CD4-positive, alpha-beta T cell treated with Interleukin-17A for 1 hour (primary cell): ENCODE results near the gene IFITM2.
"Not testable (repeated sequence)": the region's sequence is repeated elsewhere in the genome, so short reads cannot be mapped to it uniquely, and the experiment has no call there.

ENCODE experiments used
- DNase-seq: peaks from one replicate; pipeline ENCODE4 v3.0.0-alpha.2; 2020

The IFITM2 gene

DNA sequence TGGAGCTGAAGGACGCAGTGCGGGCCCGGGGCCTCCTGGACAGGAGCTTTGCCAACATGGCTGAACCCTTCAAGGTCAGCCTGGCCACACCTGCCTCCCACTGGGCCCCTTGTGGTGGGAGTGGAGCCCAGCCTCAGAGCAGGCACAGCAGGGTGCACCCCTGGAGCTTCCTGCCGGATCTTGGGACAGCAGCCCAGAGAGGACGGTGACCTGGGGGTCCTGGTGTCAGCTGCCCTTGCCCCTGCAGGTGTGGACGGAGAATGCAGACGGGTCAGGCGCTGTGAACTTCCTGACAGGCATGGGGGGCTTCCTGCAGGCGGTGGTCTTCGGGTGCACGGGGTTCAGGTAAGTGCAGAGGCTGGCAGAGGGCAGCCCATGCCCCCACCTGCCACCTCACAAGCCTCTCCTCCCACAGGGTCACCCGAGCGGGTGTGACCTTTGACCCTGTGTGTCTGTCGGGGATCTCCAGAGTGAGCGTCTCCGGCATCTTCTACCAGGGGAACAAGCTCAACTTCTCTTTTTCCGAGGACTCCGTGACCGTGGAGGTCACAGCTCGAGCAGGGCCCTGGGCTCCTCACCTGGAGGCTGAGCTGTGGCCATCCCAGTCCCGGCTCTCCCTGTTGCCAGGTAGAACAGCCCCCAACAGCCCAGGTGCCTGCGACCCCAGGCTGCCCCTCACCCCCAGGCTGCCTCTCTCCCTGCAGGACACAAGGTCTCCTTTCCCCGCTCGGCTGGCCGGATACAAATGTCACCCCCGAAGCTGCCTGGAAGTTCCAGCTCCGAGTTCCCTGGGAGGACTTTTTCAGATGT lies 13.6 kb upstream of the IFITM2 start:
- no peak for DNase-seq

DNA sequence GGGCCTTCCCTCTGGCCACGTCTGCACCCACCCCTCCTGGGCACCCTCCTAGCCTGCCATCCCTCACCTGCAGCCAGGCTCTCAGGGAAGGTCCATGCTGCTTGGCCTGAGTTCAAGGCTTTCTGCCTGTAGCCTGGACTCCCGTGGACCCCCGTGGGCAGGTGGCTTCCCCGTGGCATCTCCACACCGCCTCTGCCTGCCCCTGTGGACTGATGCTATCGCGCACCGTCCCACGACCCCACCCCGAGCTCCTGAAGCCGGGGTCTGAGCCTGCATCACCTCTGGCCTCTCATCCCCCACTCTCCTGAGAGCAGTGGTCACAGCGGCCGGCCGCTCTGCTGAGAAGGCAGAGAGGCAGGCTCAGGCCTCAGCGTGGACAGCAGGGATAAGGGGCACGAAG lies 12.8 kb upstream of the IFITM2 start:
- no peak for DNase-seq

DNA sequence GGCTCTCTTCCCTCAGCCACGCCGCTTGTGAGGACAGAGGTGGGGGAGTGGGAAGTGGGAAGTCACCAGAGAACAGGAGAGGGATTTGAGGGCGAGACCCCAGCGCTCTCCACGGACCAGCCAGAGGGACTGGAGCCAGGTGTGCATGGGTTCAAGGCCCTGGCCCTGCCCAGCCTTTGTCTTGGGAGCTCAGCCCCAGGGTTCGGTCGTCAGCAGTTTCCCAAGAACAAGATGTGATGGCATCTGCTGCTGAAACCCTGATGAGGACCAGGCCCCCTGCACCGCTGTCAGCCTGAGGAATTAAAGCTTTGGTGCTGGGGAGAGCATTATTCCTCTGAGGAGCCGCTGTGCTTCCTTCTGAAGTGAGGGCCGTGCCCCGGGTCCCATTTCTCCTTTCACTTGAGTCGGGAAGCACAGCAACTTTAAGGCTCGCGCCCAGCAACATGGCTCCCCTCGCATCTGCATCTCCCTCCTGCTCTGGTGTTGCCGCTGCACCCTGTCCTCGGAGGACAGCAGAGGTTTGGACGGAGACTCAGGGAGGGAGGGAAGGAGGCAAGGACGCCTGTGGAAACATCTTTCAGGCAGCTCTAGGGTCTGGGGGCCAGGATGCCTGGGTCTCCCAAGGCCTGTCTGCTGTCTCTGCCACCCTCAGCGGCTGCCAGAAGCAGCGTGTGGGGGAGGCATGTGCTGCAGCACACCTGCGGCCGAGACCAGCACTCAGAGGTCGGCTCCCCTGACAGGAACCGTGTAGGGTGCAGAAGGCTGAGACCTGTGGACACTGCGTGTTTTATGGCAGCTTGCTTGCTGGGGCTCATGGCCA lies 12.1 kb upstream of the IFITM2 start:
- DNase-seq: no peak

DNA sequence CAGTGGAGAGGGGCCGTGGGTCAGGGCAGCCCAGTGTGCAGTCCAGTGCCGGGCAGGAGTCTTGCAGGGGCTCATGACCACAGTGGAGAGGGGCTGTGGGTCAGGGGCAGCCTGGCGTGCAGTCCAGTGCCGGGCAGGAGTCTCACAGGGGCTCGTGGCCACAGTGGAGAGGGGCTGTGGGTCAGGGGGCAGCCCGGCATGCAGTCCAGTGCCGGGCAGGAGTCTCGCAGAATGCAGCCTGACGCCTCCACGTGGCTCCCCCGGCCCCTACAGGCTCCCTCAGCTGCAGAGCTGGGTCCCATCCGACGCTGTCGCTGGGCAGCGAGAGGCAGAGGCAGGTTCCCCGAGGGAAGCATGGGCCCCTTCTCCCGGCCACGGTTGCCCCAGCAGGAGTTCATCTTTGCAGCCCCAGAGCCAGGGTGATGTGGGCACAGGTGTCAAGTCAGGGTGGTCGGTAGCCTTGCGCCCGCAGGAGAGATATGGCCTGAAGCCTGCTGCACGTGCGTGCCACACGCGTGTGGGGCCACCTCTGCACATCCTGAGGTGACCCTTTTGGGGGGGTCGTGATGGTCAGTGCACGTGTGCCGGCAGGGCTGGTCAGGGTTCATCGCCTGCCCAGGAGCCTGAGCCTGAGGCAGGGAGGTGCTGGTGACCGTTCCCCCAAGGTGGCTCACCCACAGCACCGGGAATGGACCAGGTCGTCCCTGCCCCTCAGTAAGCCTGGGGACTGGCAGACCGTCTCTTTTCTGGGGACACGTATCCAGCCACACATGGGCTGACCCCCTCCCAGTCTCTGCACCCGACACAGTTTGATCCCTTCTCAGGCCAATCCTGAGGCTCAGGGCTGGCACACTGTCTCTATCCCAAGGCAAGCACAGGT lies 11.2 kb upstream of the IFITM2 start:
- DNase-seq: no peak

DNA sequence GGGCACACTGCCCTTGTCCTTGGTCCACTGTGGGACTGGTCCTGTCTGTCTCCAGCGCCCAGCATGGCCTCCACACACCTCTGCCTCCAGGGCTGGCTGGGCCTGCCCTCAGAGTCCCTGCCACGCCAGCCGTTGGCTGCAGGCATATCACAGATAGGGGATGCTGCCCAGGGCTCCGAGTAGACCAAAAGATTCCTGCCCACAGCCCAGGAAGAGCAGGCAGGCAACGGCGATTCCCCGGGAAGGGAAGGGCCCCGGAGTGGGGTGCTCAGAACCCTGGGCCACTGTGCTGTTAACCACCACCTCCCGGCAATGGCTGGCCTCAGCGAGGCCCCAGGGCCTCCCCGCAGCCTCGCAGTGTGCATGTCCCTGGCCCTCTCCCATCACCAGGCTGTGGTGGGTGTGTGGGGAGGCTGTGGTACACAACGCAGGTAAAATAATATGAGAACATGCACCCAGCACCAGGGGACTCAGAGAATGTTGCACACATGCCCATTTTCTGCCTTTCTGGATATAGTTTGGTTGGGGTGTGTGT lies 10.5 kb upstream of the IFITM2 start:
- DNase-seq: no peak

DNA sequence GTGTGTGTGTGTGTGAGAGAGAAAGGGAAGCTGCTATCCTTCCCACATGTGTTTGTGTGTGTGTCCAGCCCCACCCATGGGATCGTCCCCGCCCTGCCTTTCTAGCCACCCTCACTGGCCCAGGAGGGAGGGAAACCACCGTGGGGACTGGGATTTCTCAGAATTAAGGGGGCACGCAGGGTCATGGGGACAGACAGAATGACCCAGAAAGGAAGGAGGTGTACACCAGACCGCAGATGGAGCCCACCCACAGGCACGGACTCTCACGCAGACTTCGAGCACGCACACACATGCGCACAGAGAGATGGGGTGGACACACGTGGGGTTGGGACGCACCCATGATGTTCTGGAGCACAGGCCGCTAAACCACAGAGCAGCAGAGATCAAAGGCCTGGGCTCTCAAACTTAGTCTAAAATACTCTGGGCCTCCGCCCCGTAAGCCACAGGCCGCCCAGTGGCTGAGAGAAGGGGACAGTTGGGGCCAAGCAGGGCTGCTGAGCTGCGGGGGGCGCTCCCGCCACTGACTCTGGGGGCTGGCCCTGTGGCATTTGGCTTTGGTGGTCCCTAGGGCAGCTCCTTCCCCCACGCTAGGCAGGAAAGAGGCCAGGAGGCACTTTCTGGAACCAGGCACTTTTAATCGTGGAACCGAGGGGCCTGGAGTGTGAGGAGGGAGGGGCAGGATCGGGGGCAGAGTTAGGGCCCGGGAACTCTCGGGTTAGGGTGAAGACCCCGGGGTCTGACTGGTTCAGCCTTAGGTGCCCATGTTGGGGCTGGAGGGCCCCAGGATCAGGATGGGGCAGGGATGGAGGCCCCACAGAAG lies 9.8 kb upstream of the IFITM2 start:
- DNase-seq: peak; percentile 60

DNA sequence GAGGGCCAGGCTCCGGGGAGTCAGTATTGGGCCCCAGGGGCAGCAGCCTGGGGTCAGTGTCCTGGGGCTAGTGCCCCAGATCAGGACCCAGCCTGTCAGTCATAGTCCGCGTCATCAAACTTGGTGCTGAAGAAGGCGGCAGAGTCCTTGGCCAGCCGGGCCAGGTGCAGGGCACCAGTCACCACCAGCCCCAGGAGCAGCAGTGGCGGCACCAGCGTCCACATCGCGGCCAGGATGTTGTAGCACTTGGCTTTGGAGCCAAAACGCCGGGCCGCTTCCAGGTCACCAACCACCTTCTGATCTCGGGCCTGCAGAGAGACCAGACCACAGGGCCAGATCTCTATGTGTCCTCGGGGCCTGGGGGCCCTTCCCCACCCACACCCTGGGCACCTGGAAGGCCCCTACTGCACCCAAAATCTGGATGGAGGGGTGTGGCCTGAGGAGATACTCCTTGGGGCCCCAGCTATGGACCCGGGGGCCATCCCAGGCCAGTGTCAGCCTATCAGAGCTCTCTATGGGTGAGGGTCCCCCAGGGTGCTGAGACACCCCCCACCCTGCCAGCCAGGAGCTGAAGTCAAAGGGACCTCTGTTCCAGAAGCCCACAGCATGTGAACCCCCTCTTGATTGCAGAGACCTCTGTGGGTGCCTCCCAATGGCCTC lies 9.1 kb upstream of the IFITM2 start:
- DNase-seq: no peak

DNA sequence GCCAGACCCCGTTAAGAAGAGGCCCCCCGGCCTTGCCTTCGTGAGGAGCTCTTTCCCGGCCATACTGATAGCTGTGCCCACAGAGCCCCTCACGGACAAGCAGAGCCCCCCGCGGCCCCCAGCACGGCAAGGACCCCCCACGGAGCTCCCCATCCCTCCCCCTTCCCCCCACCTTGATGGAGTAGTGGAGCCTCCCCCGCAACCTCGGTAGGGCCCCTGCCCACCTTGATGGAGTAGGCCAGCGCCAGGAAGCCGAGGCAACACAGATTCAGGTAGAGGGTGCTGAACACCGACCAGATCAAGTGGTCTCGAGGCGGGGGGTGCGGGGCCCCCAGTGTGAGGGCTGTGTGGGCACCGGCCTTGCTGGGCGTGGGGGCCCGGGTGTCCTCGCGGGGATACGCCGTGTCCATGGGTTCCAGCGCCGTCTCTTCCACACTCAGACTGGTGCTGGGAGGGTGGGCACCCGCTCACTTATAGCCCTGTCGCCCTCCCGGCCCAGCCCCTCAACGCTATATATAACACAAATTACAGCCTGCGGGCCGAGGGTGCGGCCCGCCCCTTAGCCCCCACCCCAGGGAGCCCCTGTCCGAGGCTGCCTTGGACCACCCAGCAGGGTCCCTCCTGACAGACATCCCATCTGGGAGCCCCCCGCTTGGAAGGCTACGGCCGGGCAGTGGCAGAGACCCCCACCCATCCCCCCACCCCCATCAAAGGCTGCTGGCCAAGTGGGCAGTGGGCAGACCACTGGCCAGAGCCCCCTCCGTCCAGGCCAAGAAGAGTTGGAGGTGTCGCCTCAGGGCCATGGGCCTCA lies 8.3 kb upstream of the IFITM2 start, which contains the start of gene IFITM5:
Gene IFITM5 (minus strand): TSS at position 446 of the 811 bp plus-strand sequence. CDS start 36 bp downstream, at position 410.
- no peak for DNase-seq

DNA sequence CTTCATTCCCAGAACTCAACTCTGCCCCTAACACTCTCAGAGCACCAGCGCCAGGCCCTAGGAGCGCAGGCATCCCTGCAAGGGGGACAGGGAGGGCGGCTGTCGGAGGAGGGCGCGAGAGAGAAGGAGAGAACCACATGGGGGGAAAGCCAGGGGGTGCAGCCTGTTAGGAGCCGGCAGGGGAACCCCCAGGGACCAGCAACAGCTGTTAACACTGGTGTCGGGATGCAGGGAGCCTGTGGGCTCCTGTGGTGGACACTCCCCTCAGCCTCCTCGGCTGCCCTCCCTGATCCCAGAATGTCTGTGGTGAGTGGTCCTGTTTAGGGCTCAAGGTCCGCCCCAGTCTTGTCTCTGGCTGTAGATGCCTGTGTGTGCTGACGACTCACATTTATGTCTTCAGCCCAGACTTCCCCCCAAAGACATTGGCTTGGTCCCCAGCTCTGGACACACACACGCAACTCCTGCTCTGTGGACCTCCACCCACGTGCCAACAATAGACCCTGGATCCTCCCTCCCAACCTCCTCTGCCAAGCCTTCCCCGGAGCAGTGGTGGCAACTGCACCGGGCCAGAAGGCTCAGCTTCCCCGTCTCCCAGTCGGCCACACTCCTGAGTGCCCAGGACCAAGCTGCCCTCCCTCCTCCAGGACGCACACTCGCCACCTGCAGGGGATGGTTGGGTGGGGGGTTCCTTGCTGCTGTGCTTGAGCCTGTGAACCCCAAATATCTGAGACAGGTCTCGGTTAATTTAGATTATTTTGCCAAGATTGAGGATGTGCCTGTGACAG lies 7.5 kb upstream of the IFITM2 start:
- no peak for DNase-seq

DNA sequence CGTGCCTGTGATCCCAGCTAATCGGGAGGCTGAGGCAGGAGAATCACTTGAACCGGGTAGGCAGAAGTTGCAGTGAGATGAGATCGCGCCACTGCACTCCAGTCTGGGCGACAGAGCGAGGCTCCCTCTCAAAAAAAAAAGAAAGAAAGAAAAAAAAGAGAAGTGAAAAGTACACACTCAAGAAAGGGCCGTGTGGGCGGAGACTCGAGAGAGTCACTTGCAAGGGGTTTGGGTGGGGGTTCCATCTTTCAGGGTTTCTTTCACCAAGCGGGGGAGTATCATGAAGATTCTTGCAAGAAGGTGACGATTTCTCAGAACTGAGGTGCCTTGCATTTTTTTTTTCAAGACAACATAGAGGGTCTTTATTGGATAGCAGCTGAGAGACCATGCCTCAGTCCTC lies 4.3 kb upstream of the IFITM2 start:
- DNase-seq: no peak

DNA sequence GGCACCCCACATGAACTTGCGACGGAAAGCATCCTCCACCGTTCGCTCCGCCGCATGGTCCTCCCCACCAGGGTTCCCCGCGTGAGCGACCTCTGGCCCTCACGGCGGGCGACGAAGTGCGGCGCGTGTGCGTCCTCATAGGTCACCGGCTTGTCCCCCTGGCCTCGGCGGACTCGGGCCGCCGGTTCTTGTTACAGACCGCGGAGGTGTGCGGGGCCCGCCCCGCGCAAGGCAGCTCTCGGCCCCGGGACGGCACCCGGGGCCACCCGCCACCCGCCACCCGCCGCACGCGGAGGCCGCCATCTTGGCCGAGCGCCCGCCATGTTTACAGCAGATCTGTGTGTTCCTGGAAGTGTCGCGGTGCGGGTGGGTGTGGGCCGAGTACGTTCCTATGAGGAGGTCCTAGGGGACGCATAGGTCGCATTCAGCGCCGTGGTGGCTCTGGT lies 3.5 kb upstream of the IFITM2 start:
- DNase-seq: no peak

DNA sequence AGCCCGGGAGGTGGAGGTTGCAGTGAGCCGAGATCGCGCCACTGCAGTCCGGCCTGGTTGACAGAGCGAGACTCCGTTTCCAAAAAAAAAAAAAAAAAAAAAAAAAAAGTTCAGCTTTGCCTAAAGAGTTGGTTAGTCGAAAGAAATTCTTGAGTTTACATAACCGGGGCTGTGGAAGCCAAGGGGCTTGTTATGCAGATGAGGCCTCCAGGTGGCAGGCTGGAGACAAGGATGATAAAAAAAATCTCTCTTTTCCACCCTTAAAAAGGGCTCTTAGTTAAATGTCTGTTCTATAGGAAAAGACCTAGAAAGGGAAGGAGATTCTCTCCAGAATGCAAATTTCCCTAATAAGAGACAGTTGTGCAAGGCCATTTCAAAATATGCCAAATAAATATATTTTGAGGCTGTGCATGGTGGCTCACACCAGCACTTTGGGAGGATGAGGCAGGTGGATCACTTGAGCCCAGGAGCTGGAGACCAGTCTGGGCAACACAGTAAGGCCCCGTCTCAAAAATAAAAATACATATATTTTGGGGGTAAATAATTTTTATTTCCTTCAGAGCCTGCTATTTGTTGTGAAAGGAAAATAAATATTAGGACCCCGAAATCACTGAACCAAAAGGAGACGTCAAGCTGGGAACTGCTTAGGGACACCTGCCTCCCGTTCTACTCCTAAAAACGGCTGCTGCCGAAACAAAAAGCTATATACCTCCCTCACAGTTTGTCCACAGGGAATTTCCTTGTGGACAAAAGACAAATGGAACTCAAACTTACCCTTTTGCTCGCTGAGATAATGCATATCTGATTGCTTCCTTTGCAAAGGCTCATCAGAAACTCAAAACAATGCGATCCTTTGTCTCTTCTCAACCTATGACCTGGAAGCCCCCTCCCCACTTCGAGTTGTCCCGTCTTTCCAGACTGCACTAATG lies 2.4 kb upstream of the IFITM2 start:
- peak; percentile 79 for DNase-seq

DNA sequence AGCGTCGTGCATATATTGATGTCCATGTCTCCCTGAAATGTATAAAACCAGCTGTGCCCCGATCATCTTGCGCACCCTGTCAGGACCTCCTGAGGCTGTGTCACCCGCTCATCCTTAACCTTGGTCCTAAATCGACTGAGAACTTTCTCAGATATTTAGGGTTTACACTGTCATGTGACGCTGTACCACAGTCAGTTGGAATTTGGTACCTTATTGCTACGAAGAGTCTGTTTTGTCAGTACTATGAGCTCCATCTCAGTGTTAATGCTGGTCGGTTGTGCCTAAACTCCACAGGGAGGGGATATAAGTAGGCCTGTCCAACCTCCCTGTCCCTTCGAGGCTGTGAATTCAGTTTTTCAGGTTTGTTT lies 1.8 kb upstream of the IFITM2 start:
- no peak for DNase-seq

DNA sequence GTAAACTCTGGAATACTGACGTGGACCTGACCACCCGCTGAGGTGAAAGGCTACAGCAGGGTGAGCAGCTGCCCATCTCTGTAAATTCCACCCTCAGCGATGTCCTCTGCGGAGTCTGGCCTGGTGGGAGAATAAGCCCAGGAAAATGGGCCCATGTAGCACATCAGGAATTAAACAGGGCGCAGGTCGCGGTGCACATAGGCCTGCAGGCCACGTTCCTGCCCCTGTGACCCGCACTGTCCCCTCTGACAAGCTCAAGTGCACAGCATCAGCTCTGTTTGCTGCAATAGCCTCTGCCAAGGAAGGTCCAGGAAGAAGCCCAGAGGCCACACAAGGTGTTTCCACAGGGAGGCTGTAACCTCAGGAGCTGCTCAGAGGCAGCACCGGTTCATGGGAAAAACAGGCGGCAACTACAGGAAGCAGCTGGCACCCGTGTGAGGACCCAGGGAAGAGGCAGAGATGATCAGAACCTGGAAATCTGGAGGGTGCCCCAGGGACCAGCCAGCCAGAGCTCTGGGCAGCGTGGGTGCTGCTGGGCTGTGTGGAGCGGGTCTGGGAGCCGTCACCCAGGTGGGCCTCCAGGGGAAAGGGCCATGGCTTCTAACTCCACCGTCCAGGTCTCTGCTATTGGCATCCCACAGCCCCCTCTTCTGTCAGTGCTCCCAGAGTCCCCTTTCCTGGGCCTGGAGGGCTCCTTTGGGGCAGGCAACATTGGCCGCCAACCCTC lies 808 bp upstream of the IFITM2 start:
- DNase-seq: no peak

DNA sequence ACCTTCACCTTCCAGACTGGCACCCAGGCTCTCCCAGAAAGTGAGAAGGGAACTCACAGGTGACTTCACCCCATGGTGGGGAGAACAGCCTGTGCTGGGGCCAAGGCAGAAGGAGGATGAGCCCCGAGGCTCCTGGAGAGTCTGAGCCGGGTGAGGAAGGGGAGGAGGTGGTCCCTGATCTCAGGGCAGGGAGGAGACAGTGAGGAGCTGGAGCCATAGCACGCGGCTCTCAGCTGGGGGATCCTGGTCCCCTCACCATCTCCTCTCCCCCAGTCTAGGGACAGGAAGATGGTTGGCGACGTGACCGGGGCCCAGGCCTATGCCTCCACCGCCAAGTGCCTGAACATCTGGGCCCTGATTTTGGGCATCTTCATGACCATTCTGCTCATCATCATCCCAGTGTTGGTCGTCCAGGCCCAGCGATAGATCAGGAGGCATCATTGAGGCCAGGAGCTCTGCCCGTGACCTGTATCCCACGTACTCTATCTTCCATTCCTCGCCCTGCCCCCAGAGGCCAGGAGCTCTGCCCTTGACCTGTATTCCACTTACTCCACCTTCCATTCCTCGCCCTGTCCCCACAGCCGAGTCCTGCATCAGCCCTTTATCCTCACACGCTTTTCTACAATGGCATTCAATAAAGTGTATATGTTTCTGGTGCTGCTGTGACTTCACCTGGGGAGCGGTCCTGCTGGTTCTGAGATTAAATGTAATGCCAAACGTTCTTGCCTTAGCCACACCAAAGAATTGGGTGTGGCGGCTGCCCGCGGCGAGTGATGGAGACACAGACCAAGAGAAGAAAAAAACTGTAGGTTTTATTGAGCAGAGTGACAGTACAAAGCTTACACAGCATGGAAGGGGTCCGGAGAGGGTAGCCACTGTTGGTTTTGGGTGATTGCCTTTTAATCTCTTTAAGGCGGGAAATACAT lies 1.4 kb downstream of the IFITM2 start:
- DNase-seq: peak; percentile 59

DNA sequence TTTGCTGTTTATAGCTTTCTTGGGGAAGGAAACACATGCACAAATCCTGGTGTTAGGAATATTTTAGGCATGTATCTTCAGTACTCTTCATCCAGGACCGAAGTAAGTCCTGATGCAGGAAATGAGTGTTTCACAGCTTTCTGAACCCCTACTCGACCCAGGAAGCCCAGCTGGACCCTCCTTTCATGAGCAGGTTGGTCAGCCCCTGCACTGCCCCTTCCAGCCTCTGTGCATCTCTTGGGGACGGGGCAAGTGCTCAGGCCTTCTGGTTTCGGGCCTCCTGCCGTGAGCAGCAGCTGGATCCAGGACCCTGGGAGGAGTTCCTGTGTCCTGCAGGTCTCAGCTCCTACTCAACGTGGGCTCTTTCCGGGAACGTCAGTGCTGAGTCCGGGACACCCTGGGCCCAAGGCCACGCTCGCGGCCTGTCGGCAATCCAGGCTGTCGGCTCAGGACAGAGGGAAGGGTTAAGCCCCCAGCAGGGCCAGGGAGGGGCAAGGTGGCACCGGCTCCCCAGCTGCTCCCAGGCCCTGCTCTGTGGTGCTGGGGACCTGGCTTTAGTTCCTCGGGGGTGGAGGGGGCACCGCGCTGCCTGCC lies 2.5 kb downstream of the IFITM2 start:
- DNase-seq: not testable (repeated sequence)
